Measurements from ENCODE around the gene ICOS. TPM values are rescaled to one million over a fixed set of nuclear protein-coding genes. Genes with fewer than 3 reads are reported as not detected.

The ICOS gene
- total and polyA plus RNA-seq, 2 of the 8 experiments (the other 6 are each of a cell fraction or from before 2014, with no cell fraction given): not detected

DNA sequence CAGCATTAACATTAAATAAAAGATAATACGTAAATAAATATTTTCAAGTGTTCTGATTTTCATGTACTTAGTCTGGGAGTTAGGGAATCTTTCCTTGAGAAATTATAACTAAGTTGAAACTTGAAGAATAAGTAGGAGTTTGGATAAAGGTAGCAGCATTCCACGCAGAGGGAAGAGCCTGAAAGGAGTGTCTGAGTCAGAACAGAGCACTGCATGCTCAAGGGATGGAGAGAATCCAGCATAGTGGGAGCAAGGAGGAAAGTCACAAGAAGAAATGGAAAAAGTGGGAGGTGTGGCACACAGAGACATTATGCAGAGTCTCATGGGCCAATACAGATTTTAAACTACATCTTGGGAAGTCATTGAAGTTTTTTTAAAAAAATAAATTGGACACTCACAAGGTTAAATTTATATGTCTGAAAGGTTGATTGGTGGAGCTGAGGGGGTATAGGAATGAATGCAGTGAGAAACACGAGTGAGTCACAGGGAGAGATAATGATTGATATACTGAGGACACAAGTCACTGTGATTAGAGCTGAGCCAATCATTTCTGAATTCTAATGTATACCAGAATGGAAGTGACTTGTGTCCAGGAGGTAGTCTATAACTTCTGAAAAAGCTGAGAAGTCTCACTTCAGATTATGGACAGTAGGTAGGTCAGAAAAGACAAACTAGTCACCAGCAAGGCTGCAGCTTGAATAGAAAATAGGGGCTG is 66.9 kb downstream of the ICOS start (continued):
- TF ChIP-seq, protein P1, sequence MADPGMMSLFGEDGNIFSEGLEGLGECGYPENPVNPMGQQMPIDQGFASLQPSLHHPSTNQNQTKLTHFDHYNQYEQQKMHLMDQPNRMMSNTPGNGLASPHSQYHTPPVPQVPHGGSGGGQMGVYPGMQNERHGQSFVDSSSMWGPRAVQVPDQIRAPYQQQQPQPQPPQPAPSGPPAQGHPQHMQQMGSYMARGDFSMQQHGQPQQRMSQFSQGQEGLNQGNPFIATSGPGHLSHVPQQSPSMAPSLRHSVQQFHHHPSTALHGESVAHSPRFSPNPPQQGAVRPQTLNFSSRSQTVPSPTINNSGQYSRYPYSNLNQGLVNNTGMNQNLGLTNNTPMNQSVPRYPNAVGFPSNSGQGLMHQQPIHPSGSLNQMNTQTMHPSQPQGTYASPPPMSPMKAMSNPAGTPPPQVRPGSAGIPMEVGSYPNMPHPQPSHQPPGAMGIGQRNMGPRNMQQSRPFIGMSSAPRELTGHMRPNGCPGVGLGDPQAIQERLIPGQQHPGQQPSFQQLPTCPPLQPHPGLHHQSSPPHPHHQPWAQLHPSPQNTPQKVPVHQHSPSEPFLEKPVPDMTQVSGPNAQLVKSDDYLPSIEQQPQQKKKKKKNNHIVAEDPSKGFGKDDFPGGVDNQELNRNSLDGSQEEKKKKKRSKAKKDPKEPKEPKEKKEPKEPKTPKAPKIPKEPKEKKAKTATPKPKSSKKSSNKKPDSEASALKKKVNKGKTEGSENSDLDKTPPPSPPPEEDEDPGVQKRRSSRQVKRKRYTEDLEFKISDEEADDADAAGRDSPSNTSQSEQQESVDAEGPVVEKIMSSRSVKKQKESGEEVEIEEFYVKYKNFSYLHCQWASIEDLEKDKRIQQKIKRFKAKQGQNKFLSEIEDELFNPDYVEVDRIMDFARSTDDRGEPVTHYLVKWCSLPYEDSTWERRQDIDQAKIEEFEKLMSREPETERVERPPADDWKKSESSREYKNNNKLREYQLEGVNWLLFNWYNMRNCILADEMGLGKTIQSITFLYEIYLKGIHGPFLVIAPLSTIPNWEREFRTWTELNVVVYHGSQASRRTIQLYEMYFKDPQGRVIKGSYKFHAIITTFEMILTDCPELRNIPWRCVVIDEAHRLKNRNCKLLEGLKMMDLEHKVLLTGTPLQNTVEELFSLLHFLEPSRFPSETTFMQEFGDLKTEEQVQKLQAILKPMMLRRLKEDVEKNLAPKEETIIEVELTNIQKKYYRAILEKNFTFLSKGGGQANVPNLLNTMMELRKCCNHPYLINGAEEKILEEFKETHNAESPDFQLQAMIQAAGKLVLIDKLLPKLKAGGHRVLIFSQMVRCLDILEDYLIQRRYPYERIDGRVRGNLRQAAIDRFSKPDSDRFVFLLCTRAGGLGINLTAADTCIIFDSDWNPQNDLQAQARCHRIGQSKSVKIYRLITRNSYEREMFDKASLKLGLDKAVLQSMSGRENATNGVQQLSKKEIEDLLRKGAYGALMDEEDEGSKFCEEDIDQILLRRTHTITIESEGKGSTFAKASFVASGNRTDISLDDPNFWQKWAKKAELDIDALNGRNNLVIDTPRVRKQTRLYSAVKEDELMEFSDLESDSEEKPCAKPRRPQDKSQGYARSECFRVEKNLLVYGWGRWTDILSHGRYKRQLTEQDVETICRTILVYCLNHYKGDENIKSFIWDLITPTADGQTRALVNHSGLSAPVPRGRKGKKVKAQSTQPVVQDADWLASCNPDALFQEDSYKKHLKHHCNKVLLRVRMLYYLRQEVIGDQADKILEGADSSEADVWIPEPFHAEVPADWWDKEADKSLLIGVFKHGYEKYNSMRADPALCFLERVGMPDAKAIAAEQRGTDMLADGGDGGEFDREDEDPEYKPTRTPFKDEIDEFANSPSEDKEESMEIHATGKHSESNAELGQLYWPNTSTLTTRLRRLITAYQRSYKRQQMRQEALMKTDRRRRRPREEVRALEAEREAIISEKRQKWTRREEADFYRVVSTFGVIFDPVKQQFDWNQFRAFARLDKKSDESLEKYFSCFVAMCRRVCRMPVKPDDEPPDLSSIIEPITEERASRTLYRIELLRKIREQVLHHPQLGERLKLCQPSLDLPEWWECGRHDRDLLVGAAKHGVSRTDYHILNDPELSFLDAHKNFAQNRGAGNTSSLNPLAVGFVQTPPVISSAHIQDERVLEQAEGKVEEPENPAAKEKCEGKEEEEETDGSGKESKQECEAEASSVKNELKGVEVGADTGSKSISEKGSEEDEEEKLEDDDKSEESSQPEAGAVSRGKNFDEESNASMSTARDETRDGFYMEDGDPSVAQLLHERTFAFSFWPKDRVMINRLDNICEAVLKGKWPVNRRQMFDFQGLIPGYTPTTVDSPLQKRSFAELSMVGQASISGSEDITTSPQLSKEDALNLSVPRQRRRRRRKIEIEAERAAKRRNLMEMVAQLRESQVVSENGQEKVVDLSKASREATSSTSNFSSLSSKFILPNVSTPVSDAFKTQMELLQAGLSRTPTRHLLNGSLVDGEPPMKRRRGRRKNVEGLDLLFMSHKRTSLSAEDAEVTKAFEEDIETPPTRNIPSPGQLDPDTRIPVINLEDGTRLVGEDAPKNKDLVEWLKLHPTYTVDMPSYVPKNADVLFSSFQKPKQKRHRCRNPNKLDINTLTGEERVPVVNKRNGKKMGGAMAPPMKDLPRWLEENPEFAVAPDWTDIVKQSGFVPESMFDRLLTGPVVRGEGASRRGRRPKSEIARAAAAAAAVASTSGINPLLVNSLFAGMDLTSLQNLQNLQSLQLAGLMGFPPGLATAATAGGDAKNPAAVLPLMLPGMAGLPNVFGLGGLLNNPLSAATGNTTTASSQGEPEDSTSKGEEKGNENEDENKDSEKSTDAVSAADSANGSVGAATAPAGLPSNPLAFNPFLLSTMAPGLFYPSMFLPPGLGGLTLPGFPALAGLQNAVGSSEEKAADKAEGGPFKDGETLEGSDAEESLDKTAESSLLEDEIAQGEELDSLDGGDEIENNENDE (IDR thresholded peaks at IDR 0.05; ENCODE audit: insufficient replicate concordance, low read length): no peak
- TF ChIP-seq RAD21 (IDR thresholded peaks at IDR 0.05 in 1 of 2, conservative IDR thresholded peaks at IDR 0.05 in 1 of 2; ENCODE audit: low read depth in 2 of 2, low read length in 2 of 2): no peak
- no peak for TF ChIP-seq SIN3A (conservative IDR thresholded peaks at IDR 0.05 in 1 of 2, IDR thresholded peaks at IDR 0.05 in 1 of 2; ENCODE audit: low read depth in 1 of 2, low read length in 2 of 2)
- no peak for TF ChIP-seq POU5F1 (IDR thresholded peaks at IDR 0.05; ENCODE audit: low read depth, low read length)

Data from H1 (cell line).